NB4 (cell line): Measurements from ENCODE around the gene NHEJ1.

ENCODE experiments used
- MAX ChIP-seq: IDR thresholded peaks from 2 replicates; pipeline ENCODE4 v1.6.1; 2011; ENCODE audit warnings: low read depth, low read length
- POLR2A ChIP-seq: IDR thresholded peaks from 2 replicates; pipeline ENCODE4 v1.6.1; 2011; ENCODE audit warnings: mild to moderate bottlenecking; ENCODE audit not compliant: insufficient read length; ENCODE audit errors: extremely low read depth

DNA sequence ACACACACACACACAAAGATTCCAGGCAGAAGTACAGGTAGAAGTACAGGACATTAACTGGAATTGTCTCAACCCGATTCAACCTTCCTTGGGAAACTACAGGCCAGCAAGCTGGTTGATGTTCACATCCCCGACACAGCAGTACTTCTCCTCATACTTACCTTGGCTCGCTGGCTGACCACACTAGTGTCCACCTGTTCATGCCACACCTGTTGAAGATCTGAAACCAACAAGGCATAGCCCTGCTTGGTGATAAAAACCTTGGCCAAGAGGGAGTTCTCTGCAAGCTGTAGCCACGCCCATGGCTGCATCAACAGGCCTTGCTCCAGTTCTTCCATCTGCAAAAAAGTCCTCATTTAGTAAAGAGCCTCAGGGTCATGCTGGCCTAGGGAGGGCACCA is 2.6 kb downstream of the NHEJ1 start:
- TF ChIP-seq POLR2A (no peak), MAX (no peak)
